NCI-H1694 (cell line): ENCODE results near the gene JUNB.
"Not testable (repeated sequence)": the region's sequence is repeated elsewhere in the genome, so short reads cannot be mapped to it uniquely, and the experiment has no call there.

Experiments used
- DNase-seq: peaks from one replicate; lab custom pipeline; 2025; lab: John Stamatoyannopoulos, UW

JUNB gene

DNA sequence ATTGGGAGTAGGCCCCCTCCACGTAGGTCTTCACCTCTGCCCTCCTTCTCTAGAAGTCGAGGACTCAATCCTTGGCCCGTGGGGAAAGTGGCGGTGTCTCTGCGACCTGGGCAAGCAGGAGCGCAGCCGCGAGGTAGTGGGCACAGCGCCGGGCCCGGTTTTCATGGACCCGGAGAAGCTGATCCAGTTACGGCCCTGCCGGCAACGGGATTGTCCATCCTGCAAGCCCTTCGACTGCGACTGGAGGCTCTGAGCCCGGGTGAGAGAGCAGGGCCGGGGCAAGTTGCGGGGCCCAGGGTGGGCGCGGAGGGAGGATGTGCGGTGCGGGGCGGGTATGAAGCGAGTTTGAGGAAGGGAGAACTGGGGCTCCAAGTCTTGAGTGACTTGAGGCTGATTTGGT, 12.8 kb downstream of the JUNB start:
- no peak for DNase-seq

DNA sequence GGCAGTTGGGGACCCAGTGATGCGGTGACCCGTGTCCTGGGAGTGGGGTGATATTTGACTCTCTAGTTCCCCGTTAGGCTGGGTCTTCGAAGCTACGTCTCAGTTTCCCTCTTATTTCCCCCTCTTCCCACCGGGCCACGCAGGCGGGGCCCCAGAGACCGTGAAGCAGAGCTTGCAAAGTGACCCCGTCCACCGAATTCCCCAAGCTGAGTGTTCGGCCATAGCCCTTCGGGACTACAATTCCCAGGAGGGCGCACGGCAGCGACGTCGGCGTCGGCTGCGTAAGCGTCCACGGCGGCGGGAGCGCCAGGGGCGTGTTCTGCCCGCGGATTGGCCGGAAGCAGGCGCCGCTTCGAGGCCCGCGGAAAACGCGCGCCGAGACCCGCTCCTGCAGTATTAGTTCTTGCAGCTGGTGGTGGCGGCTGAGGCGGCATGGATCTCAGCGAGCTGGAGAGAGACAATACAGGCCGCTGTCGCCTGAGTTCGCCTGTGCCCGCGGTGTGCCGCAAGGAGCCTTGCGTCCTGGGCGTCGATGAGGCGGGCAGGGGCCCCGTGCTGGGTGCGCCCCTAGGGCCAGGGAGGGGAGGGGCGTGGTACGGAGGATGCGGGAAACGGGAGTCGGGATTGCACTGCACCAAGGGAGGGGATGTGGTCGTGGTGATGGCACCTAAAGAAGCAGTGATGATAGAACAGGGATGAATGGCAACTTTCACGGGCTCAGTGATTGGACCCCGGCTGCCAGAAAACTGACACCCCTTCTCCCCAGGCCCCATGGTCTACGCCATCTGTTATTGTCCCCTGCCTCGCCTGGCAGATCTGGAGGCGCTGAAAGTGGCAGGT, 15.2 kb downstream of the JUNB start, which contains the start of gene RNASEH2A:
Gene RNASEH2A (plus strand): TSS at position 343 of the 840 bp plus-strand sequence. CDS start 90 bp downstream, at position 433.
- DNase-seq = peak; percentile 55

DNA sequence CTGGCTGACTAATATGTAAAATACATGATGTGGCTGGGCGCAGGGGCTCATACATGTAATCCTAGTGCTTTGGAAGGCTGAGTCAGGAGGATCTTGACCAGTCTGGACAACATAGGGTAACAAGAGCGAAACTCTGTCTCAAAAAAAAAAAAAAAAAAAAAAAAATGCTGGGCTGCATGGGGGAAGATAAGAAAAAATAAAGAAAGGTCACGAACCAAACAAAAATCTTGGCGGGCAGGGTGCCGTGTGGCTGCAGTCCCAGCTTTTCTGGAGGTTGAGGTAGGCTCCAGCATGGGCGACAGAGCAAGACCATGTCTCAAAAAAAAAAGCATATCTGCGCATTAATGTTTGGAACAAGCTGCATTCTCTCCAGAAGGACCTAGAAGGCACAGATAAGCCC, 23.8 kb downstream of the JUNB start:
- DNase-seq = no peak

DNA sequence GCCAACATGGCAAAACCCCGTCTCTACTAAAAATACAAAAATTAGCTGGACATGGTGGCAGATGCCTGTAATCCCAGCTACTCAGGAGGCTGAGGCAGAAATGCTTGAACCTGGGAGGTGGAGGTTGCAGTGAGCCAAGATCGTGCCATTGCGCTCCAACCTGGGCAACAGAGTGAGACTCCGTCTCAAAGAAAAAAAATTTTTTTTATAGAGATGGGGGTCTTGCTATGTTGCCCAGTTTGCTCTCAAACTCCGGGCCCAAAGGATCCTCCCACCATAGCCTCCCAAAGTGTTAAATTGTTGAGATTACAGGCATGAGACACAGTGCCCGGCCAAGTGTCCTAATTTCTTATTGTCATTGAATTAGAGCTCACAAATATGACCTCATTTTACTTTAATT, 25.9 kb downstream of the JUNB start:
- not testable (repeated sequence) for DNase-seq

DNA sequence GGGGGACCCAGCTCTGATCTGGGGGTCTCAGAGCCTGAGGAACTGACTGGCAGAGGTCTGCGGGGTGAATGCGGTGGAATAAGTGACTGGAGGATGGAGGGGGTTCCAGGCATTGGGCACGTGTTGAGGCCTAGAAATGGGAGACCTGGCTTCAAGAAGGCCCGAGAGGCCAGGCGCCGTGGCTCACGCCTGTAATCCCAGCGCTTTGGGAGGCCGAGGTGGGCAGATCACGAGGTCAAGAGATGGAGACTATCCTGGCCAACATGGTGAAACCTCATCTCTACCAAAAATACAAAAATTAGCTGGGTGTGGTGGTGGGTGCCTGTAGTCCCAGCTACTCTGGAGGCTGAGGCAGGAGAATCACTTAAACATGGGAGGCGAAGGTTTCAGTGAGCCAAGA, 26.5 kb downstream of the JUNB start:
- DNase-seq = not testable (repeated sequence)

DNA sequence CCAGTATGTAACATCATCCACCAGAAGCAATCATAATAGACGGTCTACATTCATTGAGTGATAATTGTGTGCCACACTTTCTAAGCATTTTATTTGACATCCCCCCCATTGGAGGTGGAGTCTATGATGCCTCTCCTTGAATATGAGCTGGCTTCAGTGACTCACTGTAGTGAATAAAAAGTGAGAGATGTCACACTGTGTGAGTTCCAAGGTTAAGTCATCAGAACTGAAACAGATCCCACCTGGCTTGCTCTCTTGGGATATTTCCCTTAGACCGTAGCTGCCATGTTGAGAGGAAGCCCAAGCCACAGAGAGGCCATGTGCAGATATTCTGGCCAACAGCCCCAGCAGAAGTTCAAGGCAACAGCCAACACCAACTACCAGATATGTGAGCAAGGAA, 30.5 kb downstream of the JUNB start:
- no peak for DNase-seq

DNA sequence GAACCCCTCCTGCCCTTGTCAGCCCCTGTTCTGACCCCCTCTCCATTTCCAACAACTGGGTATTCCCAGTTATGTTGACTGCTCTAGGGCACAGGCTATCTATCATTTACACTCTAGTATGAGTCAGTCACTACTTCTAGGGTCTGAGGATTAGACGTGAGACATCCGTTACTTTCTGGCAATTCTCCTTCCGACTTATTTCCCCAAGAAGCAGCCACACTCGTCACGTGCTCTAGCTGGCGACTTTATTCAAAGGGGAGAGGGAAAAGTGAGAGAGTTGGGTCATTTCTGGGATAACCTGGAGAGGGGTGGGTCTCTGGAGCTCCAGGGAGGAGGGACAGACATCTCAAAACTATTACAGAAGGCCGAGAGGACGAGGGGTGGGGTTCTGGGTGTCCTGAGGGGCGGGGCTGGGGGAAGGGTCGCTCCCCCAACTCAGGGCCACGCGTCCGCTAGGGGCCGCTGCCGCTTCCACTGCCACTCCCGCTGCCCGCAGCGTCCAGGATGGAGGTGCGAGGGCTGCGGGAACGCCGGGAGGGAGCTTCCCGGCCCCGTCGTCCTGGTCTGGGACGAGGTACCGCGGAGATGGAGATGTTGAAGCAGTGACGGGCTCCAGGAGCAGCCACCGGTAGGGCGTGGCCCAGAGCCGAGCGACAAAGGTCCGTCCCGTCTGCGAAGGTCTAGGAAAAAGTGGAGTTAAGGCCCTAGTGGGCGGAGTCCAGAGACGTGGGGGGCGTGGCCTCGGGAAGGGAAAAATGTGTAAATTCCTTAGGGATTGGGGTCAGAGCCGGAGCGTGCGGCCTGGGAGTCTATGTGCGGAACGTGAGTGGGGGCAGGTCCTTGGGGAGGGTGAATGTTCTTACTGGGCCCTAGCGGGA, 34.2 kb downstream of the JUNB start:
- no peak for DNase-seq

DNA sequence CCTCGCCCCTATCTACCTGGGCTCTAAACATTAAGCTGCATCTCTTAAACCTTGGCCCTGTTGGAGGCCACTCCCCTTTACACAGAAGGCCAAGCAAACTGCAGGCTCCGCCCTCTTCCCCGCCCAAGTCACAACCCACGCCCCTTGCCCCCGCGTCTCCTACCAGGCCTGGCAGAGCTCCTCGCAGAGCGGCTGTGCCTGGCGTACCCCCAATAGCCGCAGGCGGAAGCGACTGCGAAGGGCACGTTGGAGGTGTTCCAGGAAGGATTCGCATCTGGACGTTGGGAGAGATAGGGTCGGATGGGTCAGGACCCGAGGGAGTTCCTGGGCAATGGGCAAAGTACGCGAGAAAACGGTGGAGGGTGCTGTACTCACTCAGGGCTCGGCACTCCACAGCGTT, 37.2 kb downstream of the JUNB start:
- DNase-seq = peak; percentile 33

DNA sequence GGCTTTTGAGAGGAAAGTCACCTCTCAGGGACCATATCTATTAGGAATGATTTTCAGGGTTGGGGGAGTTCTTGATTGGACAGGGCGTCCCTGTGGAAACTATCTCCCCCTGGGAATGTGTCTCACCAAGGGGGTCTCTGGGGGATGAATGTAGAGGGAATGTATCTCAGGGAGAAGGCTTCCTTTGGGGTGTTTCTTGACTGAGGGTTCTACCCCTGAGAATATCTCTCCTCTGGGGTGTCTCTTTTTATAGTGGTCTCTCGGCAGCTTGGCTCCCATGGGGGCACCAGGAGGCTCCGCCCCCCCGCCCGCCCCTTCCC, 42.1 kb downstream of the JUNB start:
- no peak for DNase-seq

DNA sequence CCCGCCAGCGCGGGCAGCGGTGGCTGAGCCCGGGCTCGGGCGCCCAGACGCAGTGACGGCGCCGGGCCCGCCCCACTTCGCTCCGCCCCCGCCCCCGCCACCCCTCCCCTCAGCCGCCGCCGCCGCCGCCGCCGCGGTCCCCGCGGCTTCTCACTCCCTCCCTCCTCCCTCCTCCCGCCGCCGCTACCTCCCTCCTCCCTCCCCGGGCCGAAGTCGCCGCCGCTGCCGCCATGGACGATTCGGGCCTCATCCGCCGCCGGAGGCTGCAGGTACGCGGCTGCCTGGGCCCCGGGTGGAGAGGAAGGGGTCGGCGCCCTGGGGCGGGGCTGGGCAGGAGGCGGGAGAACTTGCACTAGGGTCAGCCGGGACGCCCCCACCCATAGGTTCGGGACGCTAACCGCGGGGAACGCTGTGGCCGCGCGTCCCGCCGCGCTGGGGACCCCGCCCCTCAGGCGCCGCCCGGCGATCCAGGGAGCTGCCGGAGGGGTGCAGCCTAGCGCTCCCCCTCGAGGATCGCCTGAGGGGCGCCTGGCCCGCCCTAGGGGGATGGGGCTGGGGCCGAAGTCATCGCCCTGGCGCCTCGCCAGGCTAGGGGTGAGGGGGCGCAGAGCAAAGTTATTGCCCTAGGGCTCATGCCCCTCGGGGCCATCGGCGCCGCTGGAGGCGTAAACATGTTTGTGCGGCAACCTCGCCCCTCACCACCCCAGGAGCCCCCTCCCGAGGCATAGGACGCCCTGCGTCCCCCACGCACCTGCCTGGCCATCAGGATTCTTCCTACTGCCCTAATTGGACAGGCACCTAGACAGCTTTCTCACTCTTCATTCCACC, 42.7 kb downstream of the JUNB start:
- no peak for DNase-seq

DNA sequence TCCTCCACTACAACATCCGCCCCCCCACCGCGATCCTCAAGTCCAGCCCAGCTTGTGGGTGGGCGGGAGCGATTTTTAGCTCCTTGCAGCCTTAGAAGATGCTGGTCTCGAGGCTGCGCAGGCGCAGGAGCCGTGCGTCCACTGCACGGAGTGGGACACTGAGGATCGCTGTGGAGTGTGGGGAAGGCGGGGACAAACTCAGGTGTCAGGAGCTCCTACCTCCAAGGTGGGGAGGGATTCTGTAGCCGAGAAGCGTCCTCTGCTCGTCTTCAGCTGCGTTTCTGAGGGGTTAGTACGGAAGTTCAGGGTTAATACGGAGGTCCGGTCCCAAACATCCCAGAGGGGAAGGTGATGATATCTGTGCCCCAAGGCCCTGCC, 43.3 kb downstream of the JUNB start, which contains the start of gene RTBDN:
Gene RTBDN (minus strand): TSS at position 14 of the 378 bp plus-strand sequence. CDS start 4,600 bp downstream, outside the sequence.
- no peak for DNase-seq

DNA sequence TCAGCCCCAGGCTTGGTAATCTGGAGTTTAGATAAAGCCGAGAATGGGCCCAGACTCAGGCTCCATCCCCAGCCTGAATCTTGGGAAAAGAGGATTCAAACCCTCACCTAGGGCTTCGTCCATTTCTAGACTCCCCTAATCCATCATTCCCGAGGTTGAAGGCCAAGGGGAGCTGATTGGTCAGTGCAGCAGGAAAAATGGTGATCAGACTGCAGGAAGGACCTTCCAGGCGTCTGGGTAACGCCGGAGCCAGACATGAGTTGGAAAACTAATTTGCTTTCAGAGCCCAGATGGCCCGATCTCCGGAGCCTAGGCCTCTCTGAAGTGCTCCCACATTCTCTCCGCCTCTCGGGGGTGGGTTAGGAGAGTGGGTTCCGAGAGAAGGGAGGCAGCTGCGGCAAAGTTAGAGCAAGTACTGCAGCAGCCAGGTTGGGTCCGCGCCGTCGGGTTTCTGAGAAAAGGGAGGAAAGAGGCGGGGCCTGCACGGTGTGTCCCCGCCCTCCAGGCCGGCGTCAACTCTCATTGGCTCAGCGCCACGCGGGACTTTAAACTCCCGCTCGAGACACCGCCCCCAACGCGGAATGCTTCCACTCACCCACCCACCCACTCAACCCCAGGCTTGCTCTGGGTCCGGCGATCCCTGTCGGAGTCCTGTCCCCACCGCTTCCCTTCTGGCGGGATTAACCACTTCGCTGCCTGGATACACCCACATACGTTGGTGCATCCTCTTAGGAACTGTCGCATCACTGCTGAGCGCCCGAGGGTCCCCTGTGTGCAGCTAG, 43.9 kb downstream of the JUNB start:
- no peak for DNase-seq

DNA sequence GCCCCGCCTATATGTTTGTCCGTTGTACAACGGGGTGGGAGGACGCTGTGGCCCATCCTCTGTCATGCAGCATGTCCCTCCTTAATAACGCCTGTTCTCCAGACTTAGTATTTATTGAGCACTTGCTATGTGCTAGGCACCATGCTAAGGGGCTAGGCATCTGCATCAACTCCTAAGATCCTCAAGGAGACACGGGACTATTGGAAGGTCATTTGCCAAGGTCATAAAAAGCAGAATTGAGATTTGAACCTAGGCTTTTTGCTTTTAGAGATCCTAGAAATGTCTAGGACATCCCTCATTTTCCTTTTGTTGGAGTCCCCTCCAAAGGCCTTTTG, 45.2 kb downstream of the JUNB start:
- DNase-seq = no peak

DNA sequence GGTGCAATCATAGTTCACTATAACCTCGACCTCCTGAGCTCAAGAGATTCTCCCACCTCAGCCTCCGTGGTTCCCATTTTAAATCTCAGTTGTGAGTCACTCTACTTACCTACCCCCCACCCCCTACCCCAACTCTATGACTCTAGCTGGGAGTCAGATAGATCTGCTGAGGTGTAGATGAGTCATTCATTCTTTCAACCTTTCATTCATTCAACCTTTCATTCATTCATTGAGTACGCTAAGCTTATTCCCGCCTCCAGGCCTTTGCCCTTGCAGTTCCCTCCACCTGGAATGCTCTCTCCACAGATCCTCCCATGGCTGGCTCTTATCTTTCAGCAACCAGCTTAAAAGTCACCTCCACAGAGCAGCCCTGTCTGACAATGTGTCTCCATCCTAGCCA, 45.9 kb downstream of the JUNB start:
- DNase-seq = no peak

DNA sequence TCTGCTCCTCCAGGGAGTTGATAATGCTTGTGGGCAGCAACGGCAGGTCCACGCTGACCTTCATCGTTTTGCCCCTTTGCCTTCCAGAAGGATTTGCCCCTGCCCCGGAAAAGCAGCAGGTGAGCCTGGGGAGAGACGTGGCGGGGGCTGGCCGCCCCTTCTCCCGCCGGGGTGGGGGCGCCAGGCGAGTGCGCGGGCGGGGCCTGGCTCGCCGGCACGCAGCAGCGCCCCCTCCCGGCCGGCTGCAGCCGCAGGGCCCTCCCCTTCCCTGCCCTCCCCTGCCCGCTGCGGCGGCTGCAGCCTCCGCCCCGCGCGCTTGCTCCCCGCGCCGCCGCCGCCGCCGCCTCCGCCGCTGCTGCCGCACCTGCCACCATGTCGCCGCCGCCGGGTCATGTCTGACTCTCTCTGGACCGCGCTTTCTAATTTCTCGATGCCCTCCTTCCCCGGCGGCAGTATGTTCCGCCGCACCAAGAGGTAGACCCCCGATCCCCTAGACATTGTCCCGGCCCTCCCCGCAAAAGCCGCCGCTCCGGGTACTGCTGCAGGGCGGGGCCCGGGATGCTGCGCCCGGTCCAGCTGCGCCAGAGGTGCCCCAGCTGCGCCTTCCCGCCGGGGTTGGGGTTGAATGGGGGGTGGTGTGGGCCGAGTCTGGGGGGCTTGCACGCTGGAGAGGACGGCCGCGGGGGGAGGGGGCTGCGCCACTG, 47.0 kb downstream of the JUNB start, which contains the start of gene MAST1:
Gene MAST1 (plus strand): TSS at position 334 of the 704 bp plus-strand sequence. CDS start 58 bp downstream, at position 392.
- DNase-seq = peak; percentile 32

DNA sequence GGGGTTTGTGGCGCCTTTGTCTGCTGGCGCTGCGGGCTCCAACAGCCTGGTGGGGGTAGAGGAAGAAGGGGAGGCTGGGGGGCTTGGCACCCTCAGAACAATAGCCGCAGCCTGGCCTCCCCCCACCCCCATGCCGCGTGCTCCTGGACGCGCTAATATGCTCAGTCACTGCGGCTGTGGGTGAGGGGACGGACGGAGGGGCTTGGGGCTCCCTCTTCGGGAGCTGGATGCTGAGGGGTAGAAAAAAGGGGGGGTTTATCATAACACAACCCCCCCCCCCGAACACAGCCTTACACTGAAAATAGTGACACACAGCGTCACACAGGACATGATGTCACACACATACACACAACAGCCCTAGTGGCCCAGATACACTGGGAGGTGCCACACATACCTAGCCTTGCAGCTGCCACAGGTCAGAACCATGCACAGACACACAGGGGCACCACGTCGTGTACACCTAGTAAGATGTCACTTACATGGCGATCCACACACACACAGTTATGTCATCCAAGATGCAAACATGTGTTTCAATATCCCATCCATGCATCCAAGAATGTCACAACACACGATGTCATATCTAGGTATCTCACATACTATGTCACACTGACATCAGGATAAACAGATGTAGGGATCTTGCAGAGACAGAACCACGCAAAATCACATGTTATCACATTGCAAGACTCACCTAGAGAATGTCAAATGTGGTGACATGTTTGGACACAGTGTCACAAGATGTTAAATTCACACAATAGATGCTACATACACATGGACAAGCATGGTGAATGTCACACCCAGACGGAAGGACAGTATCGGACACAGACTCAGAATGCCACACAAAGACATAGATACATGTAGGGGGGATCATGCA, 47.8 kb downstream of the JUNB start:
- DNase-seq = no peak

DNA sequence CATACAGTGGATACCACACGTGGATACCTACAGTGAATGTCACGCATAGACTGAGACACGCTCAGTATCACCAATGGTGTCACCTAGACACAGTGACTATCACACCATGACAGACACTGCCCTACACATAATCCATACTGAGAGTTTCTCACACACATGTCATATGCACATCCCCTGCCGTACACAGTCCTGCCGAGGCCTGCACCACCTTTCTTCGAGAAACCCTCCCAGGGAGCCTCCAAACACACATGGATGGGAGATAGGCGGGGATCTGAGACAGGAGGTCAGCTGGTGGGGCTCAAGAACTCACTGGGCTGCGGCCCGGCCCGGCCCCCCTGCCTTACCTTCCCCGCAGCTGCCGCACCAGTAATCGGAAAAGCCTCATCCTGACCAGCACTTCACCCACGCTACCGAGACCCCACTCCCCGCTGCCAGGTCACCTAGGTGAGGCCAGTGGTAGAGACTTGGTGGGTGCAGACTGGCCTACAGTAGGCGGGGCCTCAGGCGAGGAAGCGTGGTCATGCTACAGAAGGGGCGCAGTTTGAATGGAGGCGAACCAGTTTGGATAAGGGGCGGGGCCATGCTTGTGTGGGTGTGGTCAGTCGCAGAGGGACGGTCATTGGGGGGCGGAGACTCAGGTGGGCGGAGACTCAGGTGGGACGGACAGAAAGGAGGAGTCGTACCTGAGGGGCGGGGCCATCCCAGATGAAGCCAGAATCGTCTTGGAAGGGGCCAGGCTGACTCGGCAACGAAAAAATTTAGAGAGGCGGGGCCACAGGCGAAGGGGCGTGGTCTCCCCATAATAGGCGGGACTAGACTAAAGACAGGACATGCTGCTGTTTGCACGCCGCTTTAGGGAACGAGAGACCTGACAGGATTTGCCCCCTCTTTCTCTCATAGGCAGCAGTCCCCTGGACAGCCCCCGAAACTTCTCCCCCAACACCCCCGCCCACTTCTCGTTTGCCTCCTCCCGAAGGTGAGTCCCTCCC, 49.1 kb downstream of the JUNB start:
- DNase-seq = no peak

DNA sequence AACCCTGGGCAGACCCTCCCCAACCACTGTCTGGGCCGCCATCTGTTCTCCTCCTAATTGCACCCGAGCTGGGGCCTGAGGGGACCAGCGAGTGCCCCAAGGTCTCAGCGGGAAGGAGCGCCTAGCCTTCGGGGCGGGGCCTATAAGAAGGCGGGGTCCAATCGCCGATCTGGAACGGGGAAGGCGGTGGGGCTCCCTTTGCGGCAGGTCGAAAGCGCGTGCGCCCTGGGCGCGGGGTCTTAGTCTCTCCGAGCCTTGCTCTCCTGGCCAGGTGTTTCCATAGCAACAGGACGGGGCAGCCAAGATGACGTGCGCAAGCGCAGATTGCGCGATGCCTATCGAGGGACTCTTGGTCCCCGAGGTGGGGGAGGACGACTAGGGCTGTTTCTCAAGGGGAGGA, 49.8 kb downstream of the JUNB start:
- no peak for DNase-seq

DNA sequence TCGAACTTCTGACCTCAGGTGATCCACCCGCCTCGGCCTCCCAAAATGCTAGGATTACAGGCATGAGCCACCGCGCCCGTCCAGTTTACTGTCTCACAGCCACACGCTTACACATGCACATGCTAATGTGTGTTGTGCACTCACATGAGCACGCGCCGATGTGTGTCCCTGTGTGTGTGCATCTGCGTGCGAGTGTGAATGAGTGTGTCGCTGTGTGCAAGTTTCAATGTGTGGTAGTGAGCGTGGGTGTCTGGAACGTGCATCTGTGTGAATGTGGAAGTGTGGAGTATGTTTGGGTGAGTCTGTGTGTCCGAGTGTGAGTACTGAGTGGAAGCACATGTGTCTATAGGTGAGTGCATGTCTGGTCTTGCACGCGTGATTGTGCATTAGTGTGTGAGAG, 51.2 kb downstream of the JUNB start:
- no peak for DNase-seq
